Thyroid gland (tissue), 4 donors: ENCODE measurements around the gene TMEM61.

ENCODE experiments used
- POLR2A ChIP-seq, 2 donors: fragments of 450-650 bp; IDR thresholded peaks; one replicate each; pipeline ENCODE4 v1.6.1; 2017; ENCODE audit warnings: antibody characterized with exemption in 2 of 2, mild to moderate bottlenecking in 2 of 2, moderate library complexity in 1 of 2
- TF ChIP-seq, protein P1 (sequence below), 6 experiments: fragments of 200-600 bp in 3 of 6; fragments of 450-650 bp in 3 of 6; sonication (generic) in 3 of 6; IDR thresholded peaks; one replicate each; pipeline ENCODE4 v1.5.1; 2016 to 2019; ENCODE audit warnings: antibody characterized with exemption in 6 of 6, mild to moderate bottlenecking in 2 of 6, inconsistent platforms in 1 of 6, moderate library complexity in 1 of 6

DNA sequence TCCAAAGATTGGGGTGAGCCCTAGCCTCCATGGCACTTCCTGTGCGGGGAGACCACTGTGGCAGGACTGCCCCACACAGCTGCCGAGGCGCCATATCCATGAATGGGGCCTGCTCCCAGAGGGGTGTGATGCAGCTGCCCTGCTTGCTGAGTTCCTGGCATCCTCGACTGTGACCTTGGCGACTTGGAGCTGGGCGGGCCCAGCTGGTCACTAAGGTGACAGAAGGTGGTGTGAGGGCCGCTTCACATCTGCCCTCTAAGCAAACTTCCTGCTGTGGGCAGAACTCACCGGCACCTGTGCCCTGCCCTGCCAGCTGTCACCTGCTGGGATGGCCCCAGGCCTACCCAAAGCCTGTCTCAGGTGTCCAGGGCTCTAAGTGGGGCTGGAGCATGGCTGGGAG, 9.0 kb downstream of the TMEM61 start:
- TF ChIP-seq, protein P1, sequence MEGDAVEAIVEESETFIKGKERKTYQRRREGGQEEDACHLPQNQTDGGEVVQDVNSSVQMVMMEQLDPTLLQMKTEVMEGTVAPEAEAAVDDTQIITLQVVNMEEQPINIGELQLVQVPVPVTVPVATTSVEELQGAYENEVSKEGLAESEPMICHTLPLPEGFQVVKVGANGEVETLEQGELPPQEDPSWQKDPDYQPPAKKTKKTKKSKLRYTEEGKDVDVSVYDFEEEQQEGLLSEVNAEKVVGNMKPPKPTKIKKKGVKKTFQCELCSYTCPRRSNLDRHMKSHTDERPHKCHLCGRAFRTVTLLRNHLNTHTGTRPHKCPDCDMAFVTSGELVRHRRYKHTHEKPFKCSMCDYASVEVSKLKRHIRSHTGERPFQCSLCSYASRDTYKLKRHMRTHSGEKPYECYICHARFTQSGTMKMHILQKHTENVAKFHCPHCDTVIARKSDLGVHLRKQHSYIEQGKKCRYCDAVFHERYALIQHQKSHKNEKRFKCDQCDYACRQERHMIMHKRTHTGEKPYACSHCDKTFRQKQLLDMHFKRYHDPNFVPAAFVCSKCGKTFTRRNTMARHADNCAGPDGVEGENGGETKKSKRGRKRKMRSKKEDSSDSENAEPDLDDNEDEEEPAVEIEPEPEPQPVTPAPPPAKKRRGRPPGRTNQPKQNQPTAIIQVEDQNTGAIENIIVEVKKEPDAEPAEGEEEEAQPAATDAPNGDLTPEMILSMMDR (IDR thresholded peaks at IDR 0.05): no peak
- TF ChIP-seq POLR2A (IDR thresholded peaks at IDR 0.05): no peak
